Measurements from ENCODE around the gene CCZ1B. TPM values are rescaled to one million over a fixed set of nuclear protein-coding genes. Genes with fewer than 3 reads are reported as not detected.
"Not testable (repeated sequence)": the region's sequence is repeated elsewhere in the genome, so short reads cannot be mapped to it uniquely, and the experiment has no call there.

Gene CCZ1B
- total and polyA plus RNA-seq, 2 donors (not counting 1 experiment from before 2014, with no cell fraction given), result 20.3 to 92.8 TPM

- 91% methylated on average over 14 of the region's 17 CpGs for WGBS (ENCODE audit: insufficient coverage)
- H2AFZ ChIP-seq (ENCODE audit: insufficient read depth, low read depth, low read length, poor library complexity, severe bottlenecking); H3K9me3 Mint-ChIP-seq (ENCODE audit: insufficient read depth); CTCF ChIA-PET; H3K4me1 Mint-ChIP-seq; H3K4me3 ChIP-seq (ENCODE audit: control extremely low read depth in 1 of 5, extremely low read depth in 1 of 5, insufficient read depth in 1 of 5, low read depth in 2 of 5, low read length in 4 of 5); POLR2A ChIA-PET; H3K27me3 ChIP-seq (replicated peaks in 1 of 4; ENCODE audit: control extremely low read depth in 1 of 4, control insufficient read depth in 3 of 4, insufficient read depth in 4 of 4, low read length in 3 of 4); H3K27ac Mint-ChIP-seq; H3K4me3 Mint-ChIP-seq; H3K9ac ChIP-seq (ENCODE audit: low read length); H3K9me3 ChIP-seq (ENCODE audit: control extremely low read depth in 1 of 3, control insufficient read depth in 2 of 3, insufficient read depth in 1 of 3, low read length in 2 of 3); intact Hi-C loops (cut with micrococcal nuclease); H3K79me2 ChIP-seq (ENCODE audit: control insufficient read depth, insufficient read depth, low read length); DNase-seq; H3K27ac ChIP-seq (ENCODE audit: low read length in 2 of 2); H3K4me2 ChIP-seq (replicated peaks; ENCODE audit: low read depth, low read length, poor library complexity, severe bottlenecking); H4K20me1 ChIP-seq (ENCODE audit: control insufficient read depth, insufficient read depth, low read length, poor library complexity, severe bottlenecking); H3K36me3 ChIP-seq (replicated peaks in 1 of 2; ENCODE audit: control extremely low read depth in 1 of 2, control insufficient read depth in 1 of 2, extremely low read depth in 1 of 2, insufficient read depth in 2 of 2, low read length in 1 of 2); ATAC-seq (ENCODE audit: low read depth); H3K4me1 ChIP-seq (ENCODE audit: control insufficient read depth in 2 of 2, insufficient read depth in 2 of 2, low read length in 2 of 2): not testable (repeated sequence)
- peaks cover 40% of the 10 kb centered on the region for H3K27me3 Mint-ChIP-seq
Measured at GRCh38 chr7:6871421-6872144, 45.5 kb upstream of the CCZ1B start.

- H3K4me1 ChIP-seq (ENCODE audit: control insufficient read depth in 2 of 2, insufficient read depth in 2 of 2, low read length in 2 of 2); intact Hi-C loops (cut with micrococcal nuclease); ATAC-seq (ENCODE audit: low read depth); H3K9me3 Mint-ChIP-seq (ENCODE audit: insufficient read depth); H3K4me3 ChIP-seq (ENCODE audit: control extremely low read depth in 1 of 5, extremely low read depth in 1 of 5, insufficient read depth in 1 of 5, low read depth in 2 of 5, low read length in 4 of 5); H3K4me2 ChIP-seq (replicated peaks; ENCODE audit: low read depth, low read length, poor library complexity, severe bottlenecking); H3K79me2 ChIP-seq (ENCODE audit: control insufficient read depth, insufficient read depth, low read length); POLR2A ChIA-PET; H2AFZ ChIP-seq (ENCODE audit: insufficient read depth, low read depth, low read length, poor library complexity, severe bottlenecking); DNase-seq; CTCF ChIA-PET; H3K9me3 ChIP-seq (ENCODE audit: control extremely low read depth in 1 of 3, control insufficient read depth in 2 of 3, insufficient read depth in 1 of 3, low read length in 2 of 3); H3K27me3 ChIP-seq (replicated peaks in 1 of 4; ENCODE audit: control extremely low read depth in 1 of 4, control insufficient read depth in 3 of 4, insufficient read depth in 4 of 4, low read length in 3 of 4); H3K9ac ChIP-seq (ENCODE audit: low read length); H3K4me3 Mint-ChIP-seq; H3K27ac ChIP-seq (ENCODE audit: low read length in 2 of 2); H3K27ac Mint-ChIP-seq; H3K4me1 Mint-ChIP-seq; H4K20me1 ChIP-seq (ENCODE audit: control insufficient read depth, insufficient read depth, low read length, poor library complexity, severe bottlenecking); H3K36me3 ChIP-seq (replicated peaks in 1 of 2; ENCODE audit: control extremely low read depth in 1 of 2, control insufficient read depth in 1 of 2, extremely low read depth in 1 of 2, insufficient read depth in 2 of 2, low read length in 1 of 2): not testable (repeated sequence)
- 69% methylated on average over 7 of the region's 10 CpGs for WGBS (ENCODE audit: insufficient coverage)
- H3K27me3 Mint-ChIP-seq, result peaks cover 23% of the 10 kb centered on the region
Measured at GRCh38 chr7:6864751-6865150, 38.7 kb upstream of the CCZ1B start.

- H3K9me3 ChIP-seq (ENCODE audit: control extremely low read depth in 1 of 3, control insufficient read depth in 2 of 3, insufficient read depth in 1 of 3, low read length in 2 of 3); CTCF ChIA-PET; POLR2A ChIA-PET; H3K4me1 ChIP-seq (ENCODE audit: control insufficient read depth in 2 of 2, insufficient read depth in 2 of 2, low read length in 2 of 2); H4K20me1 ChIP-seq (ENCODE audit: control insufficient read depth, insufficient read depth, low read length, poor library complexity, severe bottlenecking); H3K27me3 ChIP-seq (replicated peaks in 1 of 4; ENCODE audit: control extremely low read depth in 1 of 4, control insufficient read depth in 3 of 4, insufficient read depth in 4 of 4, low read length in 3 of 4); ATAC-seq (ENCODE audit: low read depth); H3K4me3 Mint-ChIP-seq; H3K79me2 ChIP-seq (ENCODE audit: control insufficient read depth, insufficient read depth, low read length); H3K4me2 ChIP-seq (replicated peaks; ENCODE audit: low read depth, low read length, poor library complexity, severe bottlenecking); H2AFZ ChIP-seq (ENCODE audit: insufficient read depth, low read depth, low read length, poor library complexity, severe bottlenecking); DNase-seq; H3K4me1 Mint-ChIP-seq; H3K9me3 Mint-ChIP-seq (ENCODE audit: insufficient read depth); H3K36me3 ChIP-seq (replicated peaks in 1 of 2; ENCODE audit: control extremely low read depth in 1 of 2, control insufficient read depth in 1 of 2, extremely low read depth in 1 of 2, insufficient read depth in 2 of 2, low read length in 1 of 2); intact Hi-C loops (cut with micrococcal nuclease); H3K9ac ChIP-seq (ENCODE audit: low read length); H3K27ac ChIP-seq (ENCODE audit: low read length in 2 of 2); H3K4me3 ChIP-seq (ENCODE audit: control extremely low read depth in 1 of 5, extremely low read depth in 1 of 5, insufficient read depth in 1 of 5, low read depth in 2 of 5, low read length in 4 of 5); H3K27ac Mint-ChIP-seq: not testable (repeated sequence)
- H3K27me3 Mint-ChIP-seq, result peaks cover 17% of the 10 kb centered on the region
- WGBS (ENCODE audit: insufficient coverage), result 90% methylated on average over 6 of the region's 12 CpGs
Measured at GRCh38 chr7:6864188-6864587, 38.1 kb upstream of the CCZ1B start.

GRCh38 chr7:6862876-6863275, 36.8 kb upstream of the CCZ1B start:
- POLR2A ChIA-PET; H4K20me1 ChIP-seq (ENCODE audit: control insufficient read depth, insufficient read depth, low read length, poor library complexity, severe bottlenecking); H3K27ac Mint-ChIP-seq; H3K4me1 Mint-ChIP-seq; CTCF ChIA-PET; ATAC-seq (ENCODE audit: low read depth); H3K79me2 ChIP-seq (ENCODE audit: control insufficient read depth, insufficient read depth, low read length); intact Hi-C loops (cut with micrococcal nuclease); H3K9me3 Mint-ChIP-seq (ENCODE audit: insufficient read depth); DNase-seq; H3K27me3 ChIP-seq (replicated peaks in 1 of 4; ENCODE audit: control extremely low read depth in 1 of 4, control insufficient read depth in 3 of 4, insufficient read depth in 4 of 4, low read length in 3 of 4); H3K36me3 ChIP-seq (replicated peaks in 1 of 2; ENCODE audit: control extremely low read depth in 1 of 2, control insufficient read depth in 1 of 2, extremely low read depth in 1 of 2, insufficient read depth in 2 of 2, low read length in 1 of 2); H3K9me3 ChIP-seq (ENCODE audit: control extremely low read depth in 1 of 3, control insufficient read depth in 2 of 3, insufficient read depth in 1 of 3, low read length in 2 of 3); H3K27ac ChIP-seq (ENCODE audit: low read length in 2 of 2); H3K4me1 ChIP-seq (ENCODE audit: control insufficient read depth in 2 of 2, insufficient read depth in 2 of 2, low read length in 2 of 2); H3K4me2 ChIP-seq (replicated peaks; ENCODE audit: low read depth, low read length, poor library complexity, severe bottlenecking); H3K4me3 Mint-ChIP-seq; H3K4me3 ChIP-seq (ENCODE audit: control extremely low read depth in 1 of 5, extremely low read depth in 1 of 5, insufficient read depth in 1 of 5, low read depth in 2 of 5, low read length in 4 of 5); H2AFZ ChIP-seq (ENCODE audit: insufficient read depth, low read depth, low read length, poor library complexity, severe bottlenecking); H3K9ac ChIP-seq (ENCODE audit: low read length): not testable (repeated sequence)
- peaks cover 16% of the 10 kb centered on the region for H3K27me3 Mint-ChIP-seq
- WGBS (ENCODE audit: insufficient coverage), result 89% methylated on average over 7 of the region's 13 CpGs

Measured in B cell (primary cell).